ENCODE measurements around the gene CBX6.

- TF ChIP-seq CTCF (IDR thresholded peaks at IDR 0.05) = no peak
- no peak for TF ChIP-seq TCF7L2 (IDR thresholded peaks at IDR 0.05; ENCODE audit: low read depth, low read length)
- no peak for TF ChIP-seq POLR2AphosphoS5 (IDR thresholded peaks at IDR 0.05; ENCODE audit: low read depth, low read length)
- TF ChIP-seq, protein P1, sequence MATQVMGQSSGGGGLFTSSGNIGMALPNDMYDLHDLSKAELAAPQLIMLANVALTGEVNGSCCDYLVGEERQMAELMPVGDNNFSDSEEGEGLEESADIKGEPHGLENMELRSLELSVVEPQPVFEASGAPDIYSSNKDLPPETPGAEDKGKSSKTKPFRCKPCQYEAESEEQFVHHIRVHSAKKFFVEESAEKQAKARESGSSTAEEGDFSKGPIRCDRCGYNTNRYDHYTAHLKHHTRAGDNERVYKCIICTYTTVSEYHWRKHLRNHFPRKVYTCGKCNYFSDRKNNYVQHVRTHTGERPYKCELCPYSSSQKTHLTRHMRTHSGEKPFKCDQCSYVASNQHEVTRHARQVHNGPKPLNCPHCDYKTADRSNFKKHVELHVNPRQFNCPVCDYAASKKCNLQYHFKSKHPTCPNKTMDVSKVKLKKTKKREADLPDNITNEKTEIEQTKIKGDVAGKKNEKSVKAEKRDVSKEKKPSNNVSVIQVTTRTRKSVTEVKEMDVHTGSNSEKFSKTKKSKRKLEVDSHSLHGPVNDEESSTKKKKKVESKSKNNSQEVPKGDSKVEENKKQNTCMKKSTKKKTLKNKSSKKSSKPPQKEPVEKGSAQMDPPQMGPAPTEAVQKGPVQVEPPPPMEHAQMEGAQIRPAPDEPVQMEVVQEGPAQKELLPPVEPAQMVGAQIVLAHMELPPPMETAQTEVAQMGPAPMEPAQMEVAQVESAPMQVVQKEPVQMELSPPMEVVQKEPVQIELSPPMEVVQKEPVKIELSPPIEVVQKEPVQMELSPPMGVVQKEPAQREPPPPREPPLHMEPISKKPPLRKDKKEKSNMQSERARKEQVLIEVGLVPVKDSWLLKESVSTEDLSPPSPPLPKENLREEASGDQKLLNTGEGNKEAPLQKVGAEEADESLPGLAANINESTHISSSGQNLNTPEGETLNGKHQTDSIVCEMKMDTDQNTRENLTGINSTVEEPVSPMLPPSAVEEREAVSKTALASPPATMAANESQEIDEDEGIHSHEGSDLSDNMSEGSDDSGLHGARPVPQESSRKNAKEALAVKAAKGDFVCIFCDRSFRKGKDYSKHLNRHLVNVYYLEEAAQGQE (IDR thresholded peaks at IDR 0.05; ENCODE audit: insufficient read depth in 1 of 2, low read depth in 2 of 2, low read length in 1 of 2) = no peak
These were observed 34.0 kb upstream of the CBX6 start for GRCh38 chr22:38906052-38906451.
